Vagina (tissue), 2 donors: Measurements from ENCODE around the gene DAB1. TPM values are rescaled to one million over a fixed set of nuclear protein-coding genes. Genes with fewer than 3 reads are reported as not detected.

ENCODE experiments used
- DNase-seq, 2 donors: peaks; one replicate each; pipeline ENCODE4 v3.0.0-alpha.2; 2017; ENCODE audit errors: extremely low spot score in 2 of 2
- H3K27ac ChIP-seq: fragments of 200-600 bp; sonication (generic); one replicate; pipeline ENCODE4 v1.5.1; 2019
- H3K27me3 ChIP-seq: fragments of 200-600 bp; sonication (generic); one replicate; pipeline ENCODE4 v1.5.1; 2019
- H3K36me3 ChIP-seq, 2 donors: fragments of 200-600 bp; sonication (generic); one replicate each; pipeline ENCODE4 v1.5.1; 2017 to 2019
- H3K4me1 ChIP-seq: fragments of 200-600 bp; sonication (generic); one replicate; pipeline ENCODE4 v1.5.1; 2019
- H3K4me3 ChIP-seq, 2 donors: fragments of 200-600 bp; sonication (generic); 1 replicate in 1 of 2; 2 replicates in 1 of 2; pipeline ENCODE4 v1.5.1; 2016 to 2019
- H3K9me3 ChIP-seq: fragments of 200-600 bp; sonication (generic); one replicate; pipeline ENCODE4 v1.5.1; 2019
- CTCF ChIP-seq, 3 experiments: fragments of 450-650 bp in 2 of 3; fragments of 200-600 bp in 1 of 3; sonication (generic) in 1 of 3; IDR thresholded peaks; one replicate each; pipeline ENCODE4 v1.5.1; 2017 to 2019; ENCODE audit warnings: antibody characterized with exemption in 3 of 3, mild to moderate bottlenecking in 2 of 3, moderate library complexity in 2 of 3
- POLR2A ChIP-seq, 2 donors: fragments of 450-650 bp; IDR thresholded peaks; one replicate each; pipeline ENCODE4 v1.6.1; 2017; ENCODE audit warnings: antibody characterized with exemption in 2 of 2, mild to moderate bottlenecking in 2 of 2, moderate library complexity in 2 of 2
- POLR2AphosphoS5 ChIP-seq, 2 donors: sonication (generic); formaldehyde crosslinking; IDR thresholded peaks; one replicate each; pipeline ENCODE4 v1.9.0; 2017; ENCODE audit warnings: antibody characterized with exemption in 2 of 2, mild to moderate bottlenecking in 2 of 2, low read depth in 1 of 2; ENCODE audit not compliant: insufficient read depth in 1 of 2
- intact Hi-C: fragments of 100-400 bp; cut with DNase I; formaldehyde crosslinking; loops from one replicate; pipeline ENCODE4 v1.15.1; 2023
- total RNA-seq: library from RNA; depleted of rRNA; stranded (reverse); fragments of >200 nt; gene quantifications from one replicate; pipeline ENCODE4 v1.2.3, GENCODE V29; 2016

Gene DAB1
- total RNA-seq, 1 donor from 2014 or later = 0.25 TPM

DNA sequence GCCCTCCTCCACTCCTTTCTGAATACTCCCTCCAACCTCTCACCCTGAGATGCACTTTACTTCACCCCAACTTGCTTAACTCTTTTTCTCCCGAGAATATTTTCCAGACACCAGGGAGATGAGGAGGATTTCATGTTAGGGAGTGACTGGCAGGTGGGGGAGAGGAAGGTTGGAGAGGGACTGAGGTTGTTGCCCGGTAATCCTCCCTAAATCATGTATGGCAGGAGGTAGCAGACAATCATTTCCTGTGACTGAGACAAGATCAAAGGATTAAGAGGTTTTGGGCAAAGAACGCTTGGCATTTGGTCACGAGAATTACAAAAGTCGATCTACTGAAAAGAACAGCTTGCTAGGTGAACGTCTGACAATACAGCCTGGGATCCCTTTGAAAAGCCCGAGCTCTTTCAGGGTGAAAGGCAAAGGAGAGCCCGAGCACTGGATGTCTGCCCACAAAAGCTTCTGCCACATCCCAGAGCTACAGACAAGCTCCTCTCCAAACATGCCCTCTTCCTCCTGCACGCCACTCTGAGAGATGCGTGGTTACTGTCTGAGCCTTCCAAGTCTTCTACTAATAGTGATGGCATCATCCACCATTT, 154.1 kb downstream of the DAB1 start:
- no peak overlapping the region for H3K4me3 ChIP-seq
- intact Hi-C loops = no loop called here

DNA sequence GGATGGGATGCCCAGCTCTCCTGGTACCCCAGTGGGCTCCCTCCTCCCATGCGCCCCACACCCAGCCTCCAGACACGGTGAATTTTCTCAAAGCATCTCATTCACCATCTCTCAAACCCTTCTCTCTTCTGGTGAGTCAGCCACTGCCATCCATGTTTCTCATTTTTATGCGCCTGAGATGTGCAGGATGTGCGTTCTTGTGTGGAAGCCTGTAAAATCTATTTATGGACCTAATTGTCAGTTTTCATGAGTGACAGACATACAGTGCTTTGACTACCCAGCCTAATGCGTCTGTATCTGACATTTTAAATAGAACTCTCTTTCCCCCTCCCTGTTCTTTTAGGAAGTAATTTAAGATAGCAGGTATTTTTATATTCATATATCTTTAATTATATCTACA, 158.8 kb downstream of the DAB1 start:
- no peak overlapping the region for H3K4me3 ChIP-seq
- no peak for TF ChIP-seq POLR2AphosphoS5 (IDR thresholded peaks at IDR 0.05; ENCODE audit: insufficient read depth in 1 of 2, low read depth in 1 of 2)
- no peak for TF ChIP-seq CTCF (IDR thresholded peaks at IDR 0.05)
- no peak for TF ChIP-seq POLR2A (IDR thresholded peaks at IDR 0.05)
- no peaks in the 10 kb centered on the region for H3K27me3 ChIP-seq
- DNase-seq = no peak
- H3K36me3 ChIP-seq = no peaks in the 10 kb centered on the region
- H3K9me3 ChIP-seq = no peaks in the 10 kb centered on the region
- intact Hi-C loops = no loop called here
- no peak overlapping the region for H3K27ac ChIP-seq
- no peaks in the 10 kb centered on the region for H3K4me1 ChIP-seq

More for the DNA sequence above, 154.1 kb downstream of the DAB1 start:
- Histone ChIP-seq H3K9me3 (no peaks in the 10 kb centered on the region), H3K36me3 (no peaks in the 10 kb centered on the region), H3K27me3 (no peaks in the 10 kb centered on the region), H3K27ac (no peak overlapping the region), H3K4me1 (no peaks in the 10 kb centered on the region)
- TF ChIP-seq POLR2AphosphoS5 (IDR thresholded peaks at IDR 0.05; ENCODE audit: insufficient read depth in 1 of 2, low read depth in 1 of 2) = no peak
- TF ChIP-seq CTCF (IDR thresholded peaks at IDR 0.05) = no peak
- TF ChIP-seq POLR2A (IDR thresholded peaks at IDR 0.05) = no peak
- no peak for DNase-seq

- Histone ChIP-seq H3K4me1 (no peaks in the 10 kb centered on the region), H3K9me3 (no peaks in the 10 kb centered on the region), H3K27me3 (no peaks in the 10 kb centered on the region), H3K27ac (no peak overlapping the region), H3K36me3 (no peaks in the 10 kb centered on the region), H3K4me3 (no peak overlapping the region)
- DNase-seq = no peak
- TF ChIP-seq CTCF (IDR thresholded peaks at IDR 0.05) (no peak), POLR2A (IDR thresholded peaks at IDR 0.05) (no peak), POLR2AphosphoS5 (IDR thresholded peaks at IDR 0.05; ENCODE audit: insufficient read depth in 1 of 2, low read depth in 1 of 2) (no peak)
- intact Hi-C loops = no loop called here
Measured at GRCh38 chr1:57262472-57262871, 161.4 kb downstream of the DAB1 start.

DNA sequence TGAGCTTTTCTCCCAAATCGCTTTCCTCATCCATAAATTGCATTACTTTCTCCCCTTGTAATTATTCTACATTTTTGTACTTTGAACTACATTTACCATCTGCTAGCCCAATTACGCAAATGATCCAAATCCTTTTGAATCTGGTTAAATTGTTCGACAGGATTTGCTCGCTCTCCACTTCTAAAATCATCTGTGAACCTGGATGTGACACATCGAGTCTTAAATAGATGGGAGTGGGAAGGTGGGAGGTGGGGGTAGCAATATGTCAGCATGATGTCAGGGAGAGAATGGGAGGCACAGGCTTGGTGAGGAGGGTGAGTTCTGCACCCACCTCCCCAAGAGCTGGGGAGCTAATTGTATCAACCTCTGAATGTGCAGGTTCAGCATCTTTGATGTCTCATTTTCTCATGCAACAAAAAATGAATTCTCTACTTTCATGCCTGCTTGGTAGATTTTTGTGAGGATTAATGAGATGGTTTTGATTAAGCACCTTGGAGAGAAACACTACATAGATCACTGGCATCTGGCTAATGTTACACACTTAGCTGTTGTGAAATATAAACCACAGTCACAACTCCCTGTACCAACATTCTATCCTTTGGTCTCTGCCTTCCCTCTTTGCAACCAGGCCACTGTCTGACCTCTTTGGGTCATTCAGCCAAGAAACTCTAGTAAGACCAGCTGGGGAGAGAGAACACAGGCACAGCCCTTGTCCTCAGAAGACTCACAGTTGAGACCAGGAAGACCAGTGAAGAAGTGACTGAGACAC, 165.1 kb downstream of the DAB1 start:
- Histone ChIP-seq H3K9me3 (no peaks in the 10 kb centered on the region), H3K27ac (no peak overlapping the region)

More for the DNA sequence above, 165.1 kb downstream of the DAB1 start:
- TF ChIP-seq POLR2A (IDR thresholded peaks at IDR 0.05) = no peak
- TF ChIP-seq POLR2AphosphoS5 (IDR thresholded peaks at IDR 0.05; ENCODE audit: insufficient read depth in 1 of 2, low read depth in 1 of 2) = no peak
- no peak for TF ChIP-seq CTCF (IDR thresholded peaks at IDR 0.05)
- H3K36me3 ChIP-seq = no peaks in the 10 kb centered on the region
- H3K4me1 ChIP-seq = no peaks in the 10 kb centered on the region
- no peaks in the 10 kb centered on the region for H3K27me3 ChIP-seq
- H3K4me3 ChIP-seq = no peak overlapping the region
- DNase-seq = no peak
- intact Hi-C loops = no loop called here
